Peyer's patch (tissue), 4 donors: ENCODE results near the gene OOEP. TPM values are rescaled to one million over a fixed set of nuclear protein-coding genes. Genes with fewer than 3 reads are reported as not detected.
A peak's percentile ranks its signal among the peaks of the same experiment; 100 is the strongest.
"Not testable (repeated sequence)": the region's sequence is repeated elsewhere in the genome, so short reads cannot be mapped to it uniquely, and the experiment has no call there.

Experiments
- DNase-seq, 3 donors: peaks; one replicate each; pipeline ENCODE4 v3.0.0-alpha.2; 2017 to 2019
- H3K27ac ChIP-seq, 4 donors: fragments of 200-600 bp; sonication (generic); one replicate each; pipeline ENCODE4 v1.5.1; 2016 to 2019
- H3K27me3 ChIP-seq, 2 donors: fragments of 200-600 bp; sonication (generic); one replicate each; pipeline ENCODE4 v1.5.1; 2019
- H3K36me3 ChIP-seq, 3 donors: fragments of 200-600 bp; sonication (generic); one replicate each; pipeline ENCODE4 v1.5.1; 2016 to 2019
- H3K4me1 ChIP-seq, 4 donors: fragments of 200-600 bp; sonication (generic); one replicate each; pipeline ENCODE4 v1.5.1; 2016 to 2019
- H3K4me3 ChIP-seq, 4 donors: fragments of 200-600 bp; sonication (generic); 1 replicate in 3 of 4; 2 replicates in 1 of 4; pipeline ENCODE4 v1.5.1; 2016 to 2019; ENCODE audit warnings: mild to moderate bottlenecking in 1 of 4
- H3K9me3 ChIP-seq, 4 donors: fragments of 200-600 bp; sonication (generic); one replicate each; pipeline ENCODE4 v1.5.1; 2016 to 2019; ENCODE audit warnings: mild to moderate bottlenecking in 1 of 4
- POLR2A ChIP-seq, 2 donors: fragments of 450-650 bp; IDR thresholded peaks; one replicate each; pipeline ENCODE4 v1.5.1; 2017; ENCODE audit warnings: antibody characterized with exemption in 2 of 2, mild to moderate bottlenecking in 2 of 2, moderate library complexity in 2 of 2
- total RNA-seq, 4 donors: library from RNA; depleted of rRNA; stranded (reverse); fragments of >200 nt; gene quantifications; one replicate each; pipeline ENCODE4 v1.1.0, GENCODE V29; 2016
- TF ChIP-seq, protein P1 (sequence below), 6 experiments: fragments of 450-650 bp in 4 of 6; fragments of 200-600 bp in 2 of 6; sonication (generic) in 1 of 6; IDR thresholded peaks; one replicate each; pipeline ENCODE4 v1.5.1; 2017 to 2019; ENCODE audit warnings: antibody characterized with exemption in 6 of 6, mild to moderate bottlenecking in 3 of 6, moderate library complexity in 1 of 6

OOEP gene
- total RNA-seq, 4 donors from 2014 or later = not detected

DNA sequence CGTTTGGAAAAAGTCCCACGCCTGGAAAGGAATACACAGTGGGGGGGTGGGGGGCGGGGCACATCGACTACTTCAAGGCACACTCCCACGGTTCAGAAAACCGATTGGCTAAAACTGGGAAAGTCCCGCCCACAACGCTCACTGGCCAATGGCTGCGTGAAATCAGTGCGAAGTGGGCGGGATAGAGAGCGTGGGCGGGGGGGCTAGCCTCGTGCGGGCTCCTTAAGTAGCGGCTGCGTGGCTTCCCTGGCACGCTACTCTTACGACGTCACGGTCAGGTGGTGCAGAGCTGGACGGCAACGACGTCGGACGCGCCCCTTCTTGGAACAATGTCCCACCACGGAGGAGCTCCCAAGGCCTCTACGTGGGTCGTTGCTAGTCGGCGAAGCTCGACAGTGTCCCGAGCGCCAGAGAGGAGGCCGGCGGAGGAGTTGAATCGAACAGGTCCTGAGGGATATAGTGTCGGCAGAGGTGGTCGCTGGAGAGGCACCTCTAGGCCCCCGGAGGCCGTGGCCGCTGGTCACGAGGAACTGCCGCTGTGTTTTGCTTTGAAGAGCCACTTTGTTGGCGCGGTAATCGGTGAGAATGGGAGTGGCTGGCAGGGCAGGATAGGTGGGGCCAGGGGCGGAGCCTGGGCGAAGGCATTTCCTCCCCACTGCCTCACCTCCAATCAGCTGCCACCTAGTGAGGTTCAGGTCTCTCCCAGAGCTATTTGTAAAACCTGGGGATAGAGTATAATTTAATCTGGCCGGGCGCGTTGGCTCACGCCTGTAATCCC is 25.1 kb upstream of the OOEP start, which contains the start of gene DDX43:
Gene DDX43 (plus strand): TSS at position 252 of the 778 bp plus-strand sequence. CDS start 78 bp downstream, at position 330.
- TF ChIP-seq, protein P1, sequence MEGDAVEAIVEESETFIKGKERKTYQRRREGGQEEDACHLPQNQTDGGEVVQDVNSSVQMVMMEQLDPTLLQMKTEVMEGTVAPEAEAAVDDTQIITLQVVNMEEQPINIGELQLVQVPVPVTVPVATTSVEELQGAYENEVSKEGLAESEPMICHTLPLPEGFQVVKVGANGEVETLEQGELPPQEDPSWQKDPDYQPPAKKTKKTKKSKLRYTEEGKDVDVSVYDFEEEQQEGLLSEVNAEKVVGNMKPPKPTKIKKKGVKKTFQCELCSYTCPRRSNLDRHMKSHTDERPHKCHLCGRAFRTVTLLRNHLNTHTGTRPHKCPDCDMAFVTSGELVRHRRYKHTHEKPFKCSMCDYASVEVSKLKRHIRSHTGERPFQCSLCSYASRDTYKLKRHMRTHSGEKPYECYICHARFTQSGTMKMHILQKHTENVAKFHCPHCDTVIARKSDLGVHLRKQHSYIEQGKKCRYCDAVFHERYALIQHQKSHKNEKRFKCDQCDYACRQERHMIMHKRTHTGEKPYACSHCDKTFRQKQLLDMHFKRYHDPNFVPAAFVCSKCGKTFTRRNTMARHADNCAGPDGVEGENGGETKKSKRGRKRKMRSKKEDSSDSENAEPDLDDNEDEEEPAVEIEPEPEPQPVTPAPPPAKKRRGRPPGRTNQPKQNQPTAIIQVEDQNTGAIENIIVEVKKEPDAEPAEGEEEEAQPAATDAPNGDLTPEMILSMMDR (IDR thresholded peaks at IDR 0.05) = no peak
- TF ChIP-seq POLR2A (IDR thresholded peaks at IDR 0.05) = no peak
- H3K9me3 ChIP-seq = no peaks in the 10 kb centered on the region
- H3K27ac ChIP-seq = peak within 1 kb of the TSS in 3 of 4 donors; percentile 29 to 58 (median 50)
- peak; percentile 43 to 63 (median 62) for DNase-seq
- no peaks in the 10 kb centered on the region for H3K36me3 ChIP-seq
- no peaks in the 10 kb centered on the region for H3K4me1 ChIP-seq
- peak within 1 kb of the TSS in 2 of 4 donors; percentile 7 to 42 for H3K4me3 ChIP-seq
- H3K27me3 ChIP-seq = peaks cover 0 to 7% of the 10 kb centered on the region in 2 donors

DNA sequence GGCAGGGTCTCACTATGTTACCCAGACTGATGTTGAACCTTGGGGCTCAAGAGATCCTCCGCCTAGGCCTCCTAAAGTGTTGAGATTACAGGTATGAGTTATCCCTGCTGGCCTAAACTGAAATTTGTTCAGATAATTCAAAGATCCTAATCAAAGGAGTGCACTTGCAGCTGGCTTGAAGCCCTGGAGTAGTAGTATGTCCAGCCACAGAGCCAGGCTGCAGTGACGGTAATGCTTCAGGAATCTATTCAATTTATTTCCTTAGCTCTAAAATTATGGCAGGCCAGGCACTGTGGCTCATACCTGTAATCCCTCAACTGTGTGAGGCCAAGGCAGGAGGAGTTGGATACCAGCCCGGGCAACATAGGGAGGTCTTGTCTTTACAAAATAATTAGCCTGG is 23.6 kb upstream of the OOEP start:
- DNase-seq = no peak
- Histone ChIP-seq H3K4me1 (no peaks in the 10 kb centered on the region), H3K27ac (no peak overlapping the region), H3K4me3 (no peak overlapping the region), H3K36me3 (no peaks in the 10 kb centered on the region), H3K27me3 (peaks cover 0 to 7% of the 10 kb centered on the region in 2 donors), H3K9me3 (no peaks in the 10 kb centered on the region)
- no peak for TF ChIP-seq POLR2A (IDR thresholded peaks at IDR 0.05)
- TF ChIP-seq, protein P1 (IDR thresholded peaks at IDR 0.05) = no peak

DNA sequence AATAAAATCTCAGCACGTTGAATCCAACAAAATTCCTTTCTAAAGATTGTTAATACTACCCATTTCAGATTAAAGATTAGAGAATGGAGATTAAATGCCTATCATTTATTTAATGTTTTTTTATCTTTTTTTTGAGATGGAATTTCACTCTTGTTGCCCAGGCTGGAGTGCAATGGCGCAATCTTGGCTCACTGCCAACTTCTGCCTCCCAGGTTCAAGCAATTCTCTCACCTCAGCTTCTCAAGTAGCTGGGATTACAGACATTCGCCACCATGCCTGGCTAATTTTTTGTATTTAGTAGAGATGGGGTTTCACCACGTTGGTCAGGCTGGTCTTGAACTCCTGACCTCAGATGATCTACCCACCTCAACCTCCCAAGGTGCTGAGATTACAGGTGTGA is 22.5 kb upstream of the OOEP start:
- not testable (repeated sequence) for DNase-seq, H3K9me3 ChIP-seq, H3K27me3 ChIP-seq, H3K36me3 ChIP-seq, H3K4me3 ChIP-seq, H3K27ac ChIP-seq, H3K4me1 ChIP-seq

GRCh38 chr6:73391675-73392074 is 22.0 kb upstream of the OOEP start:
- DNase-seq = no peak
- no peaks in the 10 kb centered on the region for H3K4me1 ChIP-seq

DNA sequence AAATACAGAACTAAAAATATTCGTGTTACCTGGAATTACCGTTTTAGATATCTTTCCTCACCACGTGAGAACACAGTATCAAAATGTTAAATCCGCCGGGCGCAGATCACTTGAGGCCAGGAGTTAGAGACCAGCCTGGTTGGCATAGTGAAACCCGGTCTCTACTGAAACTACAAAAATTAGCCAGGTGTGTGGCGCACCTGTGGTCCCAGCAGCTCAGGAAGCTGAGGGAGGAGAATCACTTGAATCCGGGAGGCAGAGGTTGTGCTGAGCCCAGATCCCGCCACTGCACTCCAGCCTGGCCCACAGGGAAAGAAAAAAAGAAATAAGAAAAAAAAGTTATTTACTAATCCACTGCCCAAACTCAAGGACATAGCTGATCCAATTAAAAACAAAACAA is 20.2 kb upstream of the OOEP start:
- Histone ChIP-seq H3K36me3 (no peaks in the 10 kb centered on the region), H3K27me3 (peaks cover 0 to 7% of the 10 kb centered on the region in 2 donors), H3K4me1 (no peaks in the 10 kb centered on the region), H3K27ac (no peak overlapping the region), H3K9me3 (no peaks in the 10 kb centered on the region), H3K4me3 (no peak overlapping the region)
- DNase-seq = no peak
- TF ChIP-seq, protein P1 (IDR thresholded peaks at IDR 0.05) = no peak
- no peak for TF ChIP-seq POLR2A (IDR thresholded peaks at IDR 0.05)

More at GRCh38 chr6:73391675-73392074, 22.0 kb upstream of the OOEP start:
- TF ChIP-seq, protein P1 (IDR thresholded peaks at IDR 0.05) = no peak
- TF ChIP-seq POLR2A (IDR thresholded peaks at IDR 0.05) = no peak
- H3K4me3 ChIP-seq = no peak overlapping the region
- H3K27me3 ChIP-seq = peaks cover 0 to 7% of the 10 kb centered on the region in 2 donors
- H3K36me3 ChIP-seq = no peaks in the 10 kb centered on the region
- H3K27ac ChIP-seq = no peak overlapping the region
- H3K9me3 ChIP-seq = no peaks in the 10 kb centered on the region

GRCh38 chr6:73388800-73389512 is 19.3 kb upstream of the OOEP start:
- Histone ChIP-seq H3K27me3 (peaks cover 0 to 7% of the 10 kb centered on the region in 2 donors), H3K27ac (peak overlapping the region; percentile 3 to 55 (median 28)), H3K4me3 (peak overlapping the region; percentile 42 to 56 (median 56)), H3K4me1 (no peaks in the 10 kb centered on the region), H3K36me3 (no peaks in the 10 kb centered on the region), H3K9me3 (no peaks in the 10 kb centered on the region)
- TF ChIP-seq, protein P1 (IDR thresholded peaks at IDR 0.05) = peak in 4 of 6 experiments; percentile 35 to 46 (median 40)
- TF ChIP-seq POLR2A (IDR thresholded peaks at IDR 0.05) = no peak
- peak; percentile 50 to 79 (median 63) for DNase-seq
